MG63 (cell line): ENCODE measurements around the gene PUM2. TPM values are rescaled to one million over a fixed set of nuclear protein-coding genes. Genes with fewer than 3 reads are reported as not detected.

Source experiments
- DNase-seq: peaks from one replicate; pipeline ENCODE4 v3.0.0-alpha.2; 2020
- H3K27me3 ChIP-seq: fragments of 250-450 bp; sonication (Bioruptor Pico); 2 replicates; pipeline ENCODE4 v1.5.1; 2020; ENCODE audit warnings: mild to moderate bottlenecking, moderate library complexity
- H3K36me3 ChIP-seq: fragments of 250-450 bp; sonication (Bioruptor Pico); 2 replicates; pipeline ENCODE4 v1.5.1; 2020; ENCODE audit warnings: mild to moderate bottlenecking, moderate library complexity
- H3K4me3 ChIP-seq: fragments of 250-450 bp; sonication (Bioruptor Pico); 2 replicates; pipeline ENCODE4 v1.5.1; 2020; ENCODE audit warnings: mild to moderate bottlenecking, moderate library complexity
- H3K9me3 ChIP-seq: fragments of 250-450 bp; sonication (Bioruptor Pico); 2 replicates; pipeline ENCODE4 v1.5.1; 2020; ENCODE audit warnings: mild to moderate bottlenecking, moderate library complexity
- total RNA-seq: library from RNA; depleted of rRNA; stranded (reverse); fragments of >200 nt; shearing (Covaris generic); gene quantifications from 2 replicates; pipeline ENCODE4 v1.2.3, GENCODE V29; 2014; ENCODE audit warnings: low replicate concordance

Gene PUM2
- total RNA-seq, 1 experiment from 2014 or later = 27.2 TPM

DNA sequence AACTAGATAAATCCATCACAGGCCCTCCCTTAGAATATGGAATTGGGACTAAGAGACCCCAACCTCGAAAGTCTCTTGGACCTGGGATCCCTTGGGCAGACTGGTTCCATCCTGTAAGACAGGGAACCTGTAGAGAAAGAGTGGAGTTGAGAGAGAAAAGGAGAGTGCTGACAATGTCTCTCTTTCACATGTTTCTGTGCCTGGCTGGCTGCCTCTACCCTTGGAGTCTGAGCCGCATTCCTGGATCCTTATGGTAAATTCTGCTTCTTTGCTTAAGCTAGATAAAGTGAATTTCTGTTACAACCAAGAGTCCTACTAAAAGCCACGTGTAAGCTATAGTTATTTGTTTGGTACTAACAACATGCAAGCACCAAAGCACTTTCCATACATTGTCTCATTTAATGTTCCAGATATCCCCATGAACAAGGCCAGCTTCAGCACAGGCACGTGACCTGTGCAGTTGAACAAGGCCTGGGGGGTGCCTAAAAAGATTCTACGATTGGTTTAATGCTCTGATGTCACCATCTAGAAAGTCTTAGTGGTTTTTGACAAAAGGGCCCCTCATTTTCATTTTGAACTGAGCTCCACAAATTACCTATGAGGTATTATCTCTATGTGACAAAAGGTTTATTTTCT is 2.1 kb upstream of the PUM2 start:
- no peaks in the 10 kb centered on the region for H3K9me3 ChIP-seq
- H3K4me3 ChIP-seq = no peak overlapping the region
- no peak for DNase-seq

GRCh38 chr2:20352230-20352578 is 1.6 kb upstream of the PUM2 start:
- no peaks in the 10 kb centered on the region for H3K9me3 ChIP-seq
- no peak for DNase-seq
- peaks cover 18% of the 10 kb centered on the region for H3K36me3 ChIP-seq
- H3K4me3 ChIP-seq = no peak overlapping the region
- no peaks in the 10 kb centered on the region for H3K27me3 ChIP-seq

More for the DNA sequence above, 2.1 kb upstream of the PUM2 start:
- Histone ChIP-seq H3K36me3 (peaks cover 18% of the 10 kb centered on the region), H3K27me3 (no peaks in the 10 kb centered on the region)

- Histone ChIP-seq H3K9me3 (no peaks in the 10 kb centered on the region), H3K4me3 (peak overlapping the region; percentile 92), H3K27me3 (no peaks in the 10 kb centered on the region), H3K36me3 (peaks cover 18% of the 10 kb centered on the region)
- no peak for DNase-seq
Observed at GRCh38 chr2:20351555-20352229, 1.0 kb upstream of the PUM2 start.

DNA sequence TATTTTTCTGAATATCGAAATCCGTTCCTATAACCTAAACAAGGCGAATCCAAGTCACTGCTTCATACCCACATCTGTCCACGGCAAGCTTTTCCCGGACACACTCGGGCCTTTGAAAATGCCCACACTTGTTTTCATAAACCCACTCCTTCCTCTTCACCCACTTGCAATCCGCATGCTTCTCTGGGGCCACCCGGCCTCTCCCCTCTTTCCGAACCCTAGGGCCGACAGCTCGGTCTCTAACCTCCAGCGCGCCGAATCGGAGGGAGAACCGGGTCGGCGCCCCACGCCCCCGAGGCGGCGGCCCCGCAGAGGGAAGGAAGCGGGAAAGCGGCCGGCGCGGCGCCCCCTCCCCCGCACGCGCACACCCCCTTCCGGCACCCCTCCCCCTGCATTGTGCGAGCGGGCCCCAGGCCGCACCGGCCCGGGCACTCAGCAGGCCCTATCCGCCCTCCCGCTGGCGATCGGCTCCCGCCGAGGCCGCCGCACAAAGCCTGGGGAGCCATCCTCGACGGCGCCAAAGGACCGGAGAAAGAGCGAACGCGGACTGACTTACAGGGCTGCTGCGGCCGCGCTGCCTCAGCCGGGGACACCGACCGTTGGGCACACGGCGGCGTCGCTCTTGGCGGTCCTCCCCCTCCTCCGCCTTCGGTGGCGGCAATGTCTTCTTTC is 467 bp downstream of the PUM2 start:
- Histone ChIP-seq H3K4me3 (peak overlapping the region; percentile 92), H3K9me3 (no peaks in the 10 kb centered on the region), H3K27me3 (no peaks in the 10 kb centered on the region), H3K36me3 (peaks cover 21% of the 10 kb centered on the region)
- peak; percentile 57 for DNase-seq

DNA sequence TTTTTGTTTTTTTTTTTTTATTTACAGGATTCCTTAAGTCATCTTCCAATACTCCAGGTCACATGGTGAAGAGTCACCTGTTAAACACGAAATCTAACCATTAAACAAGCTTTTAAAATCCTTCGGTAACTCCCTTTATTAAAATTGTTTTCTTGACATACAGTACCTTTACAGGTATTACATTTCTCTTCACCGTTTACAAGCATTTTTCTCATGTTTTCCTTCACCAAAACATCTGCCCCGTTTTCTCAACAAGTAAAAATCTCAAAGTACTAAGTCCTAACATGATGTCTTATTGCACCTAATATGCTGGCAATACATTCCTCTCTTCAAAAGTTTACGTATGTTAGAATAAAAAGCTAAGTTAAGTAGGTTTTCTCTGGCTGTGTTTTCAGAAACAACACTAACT is 1.1 kb downstream of the PUM2 start:
- Histone ChIP-seq H3K27me3 (no peaks in the 10 kb centered on the region), H3K9me3 (no peaks in the 10 kb centered on the region), H3K4me3 (peak overlapping the region; percentile 92), H3K36me3 (peaks cover 21% of the 10 kb centered on the region)
- no peak for DNase-seq

DNA sequence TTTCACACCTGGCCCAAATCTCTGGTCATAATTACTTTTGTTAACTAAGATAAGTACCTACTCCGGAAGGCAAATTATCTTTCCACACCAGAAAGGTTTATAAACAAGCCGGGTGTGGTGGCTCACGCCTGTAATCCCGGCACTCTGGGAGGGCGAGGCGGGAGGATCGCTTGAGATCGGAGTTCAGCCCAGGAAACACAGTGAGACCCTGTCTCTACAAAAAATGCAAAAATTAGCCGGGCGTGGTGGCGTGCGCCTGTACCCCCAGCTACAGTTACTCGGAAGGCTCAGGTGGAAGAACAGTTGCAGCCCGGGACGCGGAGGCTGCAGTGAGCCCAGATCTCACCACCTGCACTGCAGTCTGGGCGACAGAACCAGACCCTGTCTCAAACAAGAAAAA is 2.1 kb downstream of the PUM2 start:
- H3K36me3 ChIP-seq = peaks cover 21% of the 10 kb centered on the region
- H3K27me3 ChIP-seq = no peaks in the 10 kb centered on the region
- DNase-seq = no peak
- H3K4me3 ChIP-seq = peak overlapping the region; percentile 92
- H3K9me3 ChIP-seq = no peaks in the 10 kb centered on the region

DNA sequence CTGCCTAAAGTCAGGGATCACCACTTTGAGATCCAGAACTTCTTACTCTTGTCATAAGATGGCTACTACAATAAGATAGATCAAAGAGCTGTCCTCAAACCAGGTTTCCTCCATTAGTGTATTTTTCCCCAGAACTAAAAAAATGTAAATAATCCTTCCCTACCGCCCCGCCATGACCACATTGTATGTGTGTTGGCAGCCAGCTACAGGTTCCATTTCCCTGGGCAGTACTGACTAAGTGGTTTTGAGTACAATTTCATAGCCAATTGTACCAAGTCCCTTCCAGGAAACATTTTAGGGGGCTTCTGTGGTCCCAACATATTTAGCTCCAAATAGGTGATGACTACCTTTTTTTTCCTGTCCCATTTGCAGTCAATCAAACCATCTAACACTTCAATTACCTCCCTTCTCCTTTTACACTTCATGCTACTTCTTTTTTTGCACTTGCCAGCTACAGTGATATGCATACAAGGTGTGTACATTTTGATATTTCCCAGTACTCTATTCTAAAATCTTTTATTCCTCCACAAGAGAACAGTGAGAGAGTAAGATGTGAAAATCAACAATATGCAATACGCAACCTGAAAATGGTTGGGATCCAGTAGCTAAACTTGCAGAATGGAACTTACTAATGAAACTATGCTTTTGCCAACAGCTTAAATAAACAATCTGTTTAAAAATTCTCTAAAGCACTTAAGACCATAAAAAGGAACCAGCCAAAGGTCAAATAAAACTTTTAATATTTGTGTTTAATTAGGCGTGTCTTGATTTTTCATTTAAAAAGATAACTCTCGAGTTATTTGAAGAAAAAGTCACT is 3.9 kb downstream of the PUM2 start:
- Histone ChIP-seq H3K9me3 (no peaks in the 10 kb centered on the region), H3K27me3 (no peaks in the 10 kb centered on the region), H3K36me3 (peaks cover 27% of the 10 kb centered on the region), H3K4me3 (no peak overlapping the region)
- DNase-seq = peak; percentile 25

DNA sequence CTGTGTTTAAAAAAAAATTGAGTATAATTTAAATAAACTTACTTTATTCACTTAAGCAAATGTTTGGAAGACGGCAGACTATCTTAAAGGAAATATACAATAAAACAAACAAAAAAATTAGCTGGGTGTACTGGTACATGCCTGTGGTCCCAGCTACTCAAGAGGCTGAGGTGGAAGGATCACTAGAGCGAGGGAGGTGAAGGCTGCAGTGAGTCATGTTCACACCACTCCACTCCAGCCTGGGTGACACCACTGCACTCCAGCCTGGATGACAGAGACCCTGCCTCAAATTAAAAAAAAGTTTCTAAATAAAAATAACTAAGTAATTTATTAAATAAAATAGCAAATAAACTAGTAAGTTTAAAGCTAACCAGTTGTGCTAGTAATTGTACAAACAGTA is 7.5 kb downstream of the PUM2 start:
- Histone ChIP-seq H3K4me3 (no peak overlapping the region), H3K36me3 (peaks cover 26% of the 10 kb centered on the region), H3K27me3 (no peaks in the 10 kb centered on the region), H3K9me3 (no peaks in the 10 kb centered on the region)
- DNase-seq = peak; percentile 7

DNA sequence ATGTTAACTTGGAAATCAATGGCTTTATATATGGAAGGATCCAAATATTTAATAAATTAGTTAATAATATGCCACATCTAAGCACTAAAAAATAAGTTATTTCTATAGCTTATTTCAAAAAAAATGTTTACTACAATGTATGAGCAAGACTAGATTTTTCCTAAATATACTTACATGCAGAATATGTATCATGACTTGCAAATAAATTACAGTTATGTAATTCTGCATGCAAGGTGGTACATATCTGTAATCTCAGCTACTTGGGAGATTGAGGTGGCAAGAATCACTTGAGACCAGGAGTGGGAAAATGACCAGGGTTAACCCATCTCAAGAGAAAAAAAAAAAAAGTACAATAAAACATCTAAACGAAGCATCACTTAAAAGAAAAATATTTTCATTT is 11.6 kb downstream of the PUM2 start:
- DNase-seq = no peak
- no peak overlapping the region for H3K4me3 ChIP-seq
- H3K9me3 ChIP-seq = no peaks in the 10 kb centered on the region
- H3K36me3 ChIP-seq = peaks cover 26% of the 10 kb centered on the region
- no peaks in the 10 kb centered on the region for H3K27me3 ChIP-seq

DNA sequence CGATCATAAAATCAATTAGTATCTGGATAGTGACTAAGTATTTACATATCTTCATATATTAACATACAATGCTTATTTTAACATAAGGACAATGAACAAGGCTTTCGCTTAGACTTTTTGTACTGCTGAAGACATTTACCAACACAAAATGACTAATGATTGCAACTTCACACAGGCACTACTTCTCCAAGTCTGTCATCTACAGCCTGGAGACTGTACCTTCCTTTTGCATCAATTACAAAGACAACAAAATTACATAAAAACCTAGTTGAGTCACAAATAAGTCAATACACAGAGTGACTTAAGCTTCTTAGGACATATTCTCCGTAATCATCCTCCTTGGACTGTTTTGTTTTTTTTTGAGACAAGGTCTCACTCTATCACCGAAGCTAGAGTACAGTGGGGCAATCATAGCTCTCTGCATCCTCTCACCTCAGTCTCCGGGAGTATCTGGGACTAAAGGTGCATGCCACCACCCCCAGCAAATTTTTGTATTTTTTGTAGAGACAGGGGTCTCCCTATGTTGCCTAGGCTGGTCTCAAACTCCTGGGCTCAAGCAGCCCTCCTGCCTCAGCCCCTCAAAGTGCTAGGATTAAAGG is 15.9 kb downstream of the PUM2 start:
- Histone ChIP-seq H3K4me3 (no peak overlapping the region), H3K36me3 (peaks cover 23% of the 10 kb centered on the region), H3K27me3 (no peaks in the 10 kb centered on the region), H3K9me3 (peaks cover 4% of the 10 kb centered on the region; the same call in 1 of the 2 replicates)
- DNase-seq = no peak

GRCh38 chr2:20333738-20334137 is 16.9 kb downstream of the PUM2 start:
- peaks cover 23% of the 10 kb centered on the region for H3K36me3 ChIP-seq
- no peak overlapping the region for H3K4me3 ChIP-seq
- H3K27me3 ChIP-seq = no peaks in the 10 kb centered on the region
- DNase-seq = no peak
- H3K9me3 ChIP-seq = peaks cover 4% of the 10 kb centered on the region; the same call in 1 of the 2 replicates

DNA sequence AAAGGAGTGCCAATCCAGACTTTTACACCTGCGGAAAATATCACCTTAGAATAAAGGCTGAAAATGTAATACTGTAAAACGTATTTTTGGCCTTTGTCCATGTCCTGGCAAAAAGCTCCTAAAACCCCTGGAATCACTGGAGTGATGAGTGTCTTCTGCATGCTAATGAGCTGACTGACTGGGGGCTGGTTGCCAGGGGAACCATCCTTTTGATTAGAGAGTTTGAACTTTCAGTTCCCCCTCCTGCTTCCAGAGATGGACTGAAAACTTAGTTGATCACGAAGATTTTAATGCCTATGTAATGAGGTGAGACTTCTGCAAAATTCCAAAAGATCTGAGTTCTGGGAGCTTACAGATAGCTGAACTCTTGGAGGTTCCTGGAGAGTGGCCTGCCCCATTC is 20.5 kb downstream of the PUM2 start:
- H3K27me3 ChIP-seq = no peaks in the 10 kb centered on the region
- H3K9me3 ChIP-seq = peaks cover 4% of the 10 kb centered on the region; the same call in 1 of the 2 replicates
- no peak overlapping the region for H3K4me3 ChIP-seq
- peaks cover 39% of the 10 kb centered on the region for H3K36me3 ChIP-seq
- DNase-seq = no peak

- Histone ChIP-seq H3K9me3 (peaks cover 4% of the 10 kb centered on the region; the same call in 1 of the 2 replicates), H3K36me3 (peaks cover 54% of the 10 kb centered on the region), H3K4me3 (no peak overlapping the region), H3K27me3 (no peaks in the 10 kb centered on the region)
- DNase-seq = no peak
Observed at GRCh38 chr2:20327370-20327769, 23.3 kb downstream of the PUM2 start.

- peak; percentile 31 for DNase-seq
- Histone ChIP-seq H3K27me3 (no peaks in the 10 kb centered on the region), H3K9me3 (no peaks in the 10 kb centered on the region), H3K36me3 (peaks cover 51% of the 10 kb centered on the region), H3K4me3 (no peak overlapping the region)
Observed at GRCh38 chr2:20326163-20326780, 24.4 kb downstream of the PUM2 start.

- Histone ChIP-seq H3K9me3 (no peaks in the 10 kb centered on the region), H3K4me3 (no peak overlapping the region), H3K27me3 (no peaks in the 10 kb centered on the region), H3K36me3 (peaks cover 76% of the 10 kb centered on the region)
- no peak for DNase-seq
Observed at GRCh38 chr2:20322527-20323300, 27.9 kb downstream of the PUM2 start.

GRCh38 chr2:20317690-20318089 is 33.0 kb downstream of the PUM2 start:
- no peaks in the 10 kb centered on the region for H3K27me3 ChIP-seq
- H3K9me3 ChIP-seq = no peaks in the 10 kb centered on the region
- no peak for DNase-seq
- H3K4me3 ChIP-seq = no peak overlapping the region
- H3K36me3 ChIP-seq = peaks cover 73% of the 10 kb centered on the region
